ENCODE data around the gene FOXK2. TPM values are rescaled to one million over a fixed set of nuclear protein-coding genes. Genes with fewer than 3 reads are reported as not detected.

Gene FOXK2
- total RNA-seq, 1 experiment from 2014 or later, result 72.0 TPM

DNA sequence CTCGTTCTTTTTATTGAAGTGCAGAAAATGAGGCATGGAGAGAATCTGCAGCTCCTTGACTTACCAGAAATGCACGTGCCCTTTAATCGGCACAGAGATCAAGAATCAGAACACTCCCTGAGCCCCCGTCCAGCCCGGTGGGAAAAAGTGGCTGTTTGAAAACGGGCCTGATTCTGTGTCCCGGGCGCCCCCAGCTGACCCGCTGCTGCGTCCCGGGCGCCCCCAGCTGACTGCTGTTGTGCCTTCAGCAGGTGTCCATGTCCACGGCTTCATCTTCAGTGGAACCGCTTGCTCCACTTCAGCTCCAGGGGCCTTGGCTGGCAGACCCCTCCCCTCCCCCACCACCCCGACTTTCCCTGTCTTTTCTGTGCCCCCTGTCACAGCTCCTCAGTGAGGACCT, 47.8 kb downstream of the FOXK2 start:
- TF ChIP-seq, protein P1, sequence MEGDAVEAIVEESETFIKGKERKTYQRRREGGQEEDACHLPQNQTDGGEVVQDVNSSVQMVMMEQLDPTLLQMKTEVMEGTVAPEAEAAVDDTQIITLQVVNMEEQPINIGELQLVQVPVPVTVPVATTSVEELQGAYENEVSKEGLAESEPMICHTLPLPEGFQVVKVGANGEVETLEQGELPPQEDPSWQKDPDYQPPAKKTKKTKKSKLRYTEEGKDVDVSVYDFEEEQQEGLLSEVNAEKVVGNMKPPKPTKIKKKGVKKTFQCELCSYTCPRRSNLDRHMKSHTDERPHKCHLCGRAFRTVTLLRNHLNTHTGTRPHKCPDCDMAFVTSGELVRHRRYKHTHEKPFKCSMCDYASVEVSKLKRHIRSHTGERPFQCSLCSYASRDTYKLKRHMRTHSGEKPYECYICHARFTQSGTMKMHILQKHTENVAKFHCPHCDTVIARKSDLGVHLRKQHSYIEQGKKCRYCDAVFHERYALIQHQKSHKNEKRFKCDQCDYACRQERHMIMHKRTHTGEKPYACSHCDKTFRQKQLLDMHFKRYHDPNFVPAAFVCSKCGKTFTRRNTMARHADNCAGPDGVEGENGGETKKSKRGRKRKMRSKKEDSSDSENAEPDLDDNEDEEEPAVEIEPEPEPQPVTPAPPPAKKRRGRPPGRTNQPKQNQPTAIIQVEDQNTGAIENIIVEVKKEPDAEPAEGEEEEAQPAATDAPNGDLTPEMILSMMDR (conservative IDR thresholded peaks at IDR 0.05), result no peak
- Mint-ChIP-seq H3K4me1 (peaks cover 14 to 20% of the 10 kb centered on the region in 2 experiments), H3K4me3 (no peak overlapping the region), H3K27me3 (ENCODE audit: low read depth) (no peaks in the 10 kb centered on the region; the same call in 1 of the 2 replicates), H3K36me3 (ENCODE audit: insufficient read depth in 1 of 3, low read depth in 3 of 3) (peaks cover 24 to 69% (median 66%) of the 10 kb centered on the region in 3 experiments; a peak in 6 of 7 replicates), H3K27ac (peak overlapping the region in 2 of 3 experiments; percentile 44 to 55; a peak in 3 of 7 replicates), H3K9me3 (no peaks in the 10 kb centered on the region)
- Histone ChIP-seq H3K9me3 (ENCODE audit: control insufficient read depth, low read depth, low read length) (no peaks in the 10 kb centered on the region), H4K20me1 (ENCODE audit: control insufficient read depth, insufficient read depth, insufficient read length) (no peaks in the 10 kb centered on the region), H3K27ac (ENCODE audit: insufficient read length, low read depth, low read length) (no peak overlapping the region), H3K56ac (ENCODE audit: insufficient read length, low read depth, low read length) (no peak overlapping the region), H3K4ac (ENCODE audit: low read depth, low read length) (no peak overlapping the region), H4K91ac (ENCODE audit: insufficient read length, low read depth, low read length) (no peak overlapping the region), H3K4me1 (ENCODE audit: insufficient read depth, low read length) (no peaks in the 10 kb centered on the region; the same call in 1 of the 2 replicates), H2BK120ac (ENCODE audit: low read depth, low read length, poor library complexity, severe bottlenecking) (no peak overlapping the region), H2AK5ac (ENCODE audit: insufficient read length, low read length) (no peak overlapping the region), H2AFZ (ENCODE audit: low read length) (no peak overlapping the region), H2BK5ac (ENCODE audit: insufficient read length, low read length) (no peak overlapping the region), H3K79me2 (ENCODE audit: insufficient read depth, low read length) (peaks cover 10% of the 10 kb centered on the region; the same call in 1 of the 2 replicates), H3K23ac (ENCODE audit: insufficient read length, low read depth, low read length) (no peak overlapping the region), H3K27me3 (ENCODE audit: insufficient read depth, low read length) (no peaks in the 10 kb centered on the region), H2BK12ac (ENCODE audit: insufficient read length, low read depth, low read length) (no peak overlapping the region), H3K18ac (ENCODE audit: insufficient read length, low read depth, low read length) (no peak overlapping the region), H3K14ac (ENCODE audit: insufficient read depth, low read length) (no peak overlapping the region), H3K79me1 (ENCODE audit: insufficient read depth, low read depth, low read length, poor library complexity, severe bottlenecking) (peaks cover 22% of the 10 kb centered on the region), H2BK15ac (ENCODE audit: low read depth, low read length) (no peak overlapping the region), H4K5ac (ENCODE audit: insufficient read length, low read depth, low read length) (no peak overlapping the region), H3K9ac (ENCODE audit: extremely low read depth, insufficient read length, low read length) (no peak overlapping the region), H3T11ph (ENCODE audit: low read length) (no peak overlapping the region), H3K23me2 (ENCODE audit: insufficient read length, low read depth, low read length, poor library complexity, severe bottlenecking) (no peaks in the 10 kb centered on the region), H3K4me2 (ENCODE audit: insufficient read depth, insufficient read length, low read length) (no peak overlapping the region), H4K8ac (replicated peaks; ENCODE audit: insufficient read length, low read depth, low read length) (no peak overlapping the region), H2BK20ac (ENCODE audit: low read depth, low read length, poor library complexity, severe bottlenecking) (no peak overlapping the region)
- DNase-seq, result no peak
- WGBS (ENCODE audit: extremely low coverage, insufficient read length, low lambda C conversion rate), result no CpG with 5 or more reads among the region's 15 CpGs

Data from H9 (cell line).